A673 (cell line): ENCODE results near the gene GALNTL6. TPM values are rescaled to one million over a fixed set of nuclear protein-coding genes. Genes with fewer than 3 reads are reported as not detected.

Experiments used
- BruUV-seq: library from RNA; stranded (reverse); fragments of 400-500 nt; replicated peaks from 2 replicates; lab custom pipeline; 2021; lab: Mats Ljungman, UMichigan
- CTCF ChIA-PET: fragments of 300-600 bp; sonication (Branson Sonifier 250); formaldehyde crosslinking; loops from one replicate; lab custom pipeline; 2022; ENCODE audit warnings: antibody characterized with exemption; lab: Charles Lee
- POLR2A ChIA-PET: fragments of 300-600 bp; sonication (Branson Sonifier 250); formaldehyde crosslinking; loops from one replicate; lab custom pipeline; 2022; ENCODE audit warnings: antibody characterized with exemption; ENCODE audit not compliant: low non-redundant PET; lab: Charles Lee
- DNase-seq: peaks from one replicate; pipeline ENCODE4 v3.0.0-alpha.2; 2015; ENCODE audit warnings: low spot score
- H3K27ac ChIP-seq: fragments of 200-600 bp; sonication (generic); 2 replicates; pipeline ENCODE4 v1.5.1; 2016; ENCODE audit warnings: mixed run types, low read depth, mild to moderate bottlenecking, mixed read lengths, antibody characterized with exemption, low read length; ENCODE audit not compliant: poor library complexity, severe bottlenecking
- H3K27me3 ChIP-seq: fragments of 200-600 bp; sonication (generic); replicated peaks from 2 replicates; pipeline ENCODE4 v1.6.1; 2017; ENCODE audit warnings: mixed run types, low read depth, mild to moderate bottlenecking, mixed read lengths, antibody characterized with exemption, low read length; ENCODE audit not compliant: insufficient read depth, poor library complexity
- H3K36me3 ChIP-seq: fragments of 200-600 bp; sonication (generic); 2 replicates; pipeline ENCODE4 v1.6.1; 2016; ENCODE audit warnings: mixed run types, mild to moderate bottlenecking, mixed read lengths, antibody characterized with exemption, low read length; ENCODE audit not compliant: insufficient read depth, poor library complexity, severe bottlenecking
- H3K4me1 ChIP-seq: fragments of 200-600 bp; sonication (generic); 2 replicates; pipeline ENCODE4 v1.6.1; 2017; ENCODE audit warnings: mixed run types, mild to moderate bottlenecking, mixed read lengths, antibody characterized with exemption, low read length; ENCODE audit not compliant: insufficient read depth, poor library complexity, severe bottlenecking
- H3K4me3 ChIP-seq: fragments of 200-600 bp; sonication (generic); 2 replicates; pipeline ENCODE4 v1.5.1; 2016; ENCODE audit warnings: low read depth, mixed run types, mild to moderate bottlenecking, mixed read lengths, low read length; ENCODE audit not compliant: poor library complexity, severe bottlenecking
- H3K9me3 ChIP-seq: fragments of 200-600 bp; sonication (generic); 2 replicates; pipeline ENCODE4 v1.6.1; 2016; ENCODE audit warnings: mixed run types, low read depth, mild to moderate bottlenecking, mixed read lengths, antibody characterized with exemption, low read length; ENCODE audit not compliant: poor library complexity, severe bottlenecking
- EZH2 ChIP-seq: fragments of 200-600 bp; sonication (generic); IDR thresholded peaks from 2 replicates; pipeline ENCODE4 v1.6.1; 2017; ENCODE audit warnings: borderline replicate concordance, low read depth, mild to moderate bottlenecking, mixed read lengths, antibody characterized with exemption, low read length; ENCODE audit not compliant: poor library complexity, severe bottlenecking
- intact Hi-C: fragments of 100-400 bp; cut with micrococcal nuclease; formaldehyde crosslinking; loops from one replicate; pipeline ENCODE4 v1.10.0; 2022; ENCODE audit not compliant: unreplicated experiment
- total RNA-seq: library from RNA; stranded (reverse); gene quantifications from 2 replicates; pipeline ENCODE4 v1.2.3, GENCODE V29; 2021
- TF ChIP-seq, protein P1 (sequence below): fragments of 300-800, 200-600 bp; sonication (generic); conservative IDR thresholded peaks from 2 replicates; pipeline ENCODE4 v1.5.1; 2017; ENCODE audit warnings: low read depth, mild to moderate bottlenecking, antibody characterized with exemption, low read length, moderate library complexity, mixed read lengths

The GALNTL6 gene
- total RNA-seq, 1 experiment from 2014 or later, result 0.30 TPM

DNA sequence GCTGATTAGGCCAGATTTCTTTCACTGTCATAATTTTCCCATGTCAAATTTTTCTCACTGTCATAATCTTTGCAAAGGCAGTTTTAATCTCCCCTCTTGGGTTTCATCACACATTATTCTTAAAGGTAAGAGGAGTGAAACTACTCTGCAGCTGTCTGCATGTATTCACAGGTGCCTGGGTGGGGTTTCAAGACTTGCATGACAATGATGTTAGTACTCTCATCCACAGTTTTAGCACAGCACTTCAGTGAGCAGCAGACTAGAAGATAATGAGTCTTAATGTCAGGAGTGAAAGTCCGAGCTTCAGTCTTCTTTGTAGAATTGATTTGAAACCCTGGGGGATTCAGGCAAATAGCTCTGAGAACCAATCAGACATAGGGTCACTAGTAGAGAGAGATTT is 1172.9 kb downstream of the GALNTL6 start:
- ChIA-PET POLR2A (no interaction called here), CTCF (no interaction called here)
- no TSS peak for BruUV-seq
- DNase-seq, result no peak
- peaks cover 5% of the 10 kb centered on the region for H3K9me3 ChIP-seq
- peaks cover 7% of the 10 kb centered on the region for H3K4me1 ChIP-seq
- no peaks in the 10 kb centered on the region for H3K27me3 ChIP-seq
- TF ChIP-seq, protein P1, sequence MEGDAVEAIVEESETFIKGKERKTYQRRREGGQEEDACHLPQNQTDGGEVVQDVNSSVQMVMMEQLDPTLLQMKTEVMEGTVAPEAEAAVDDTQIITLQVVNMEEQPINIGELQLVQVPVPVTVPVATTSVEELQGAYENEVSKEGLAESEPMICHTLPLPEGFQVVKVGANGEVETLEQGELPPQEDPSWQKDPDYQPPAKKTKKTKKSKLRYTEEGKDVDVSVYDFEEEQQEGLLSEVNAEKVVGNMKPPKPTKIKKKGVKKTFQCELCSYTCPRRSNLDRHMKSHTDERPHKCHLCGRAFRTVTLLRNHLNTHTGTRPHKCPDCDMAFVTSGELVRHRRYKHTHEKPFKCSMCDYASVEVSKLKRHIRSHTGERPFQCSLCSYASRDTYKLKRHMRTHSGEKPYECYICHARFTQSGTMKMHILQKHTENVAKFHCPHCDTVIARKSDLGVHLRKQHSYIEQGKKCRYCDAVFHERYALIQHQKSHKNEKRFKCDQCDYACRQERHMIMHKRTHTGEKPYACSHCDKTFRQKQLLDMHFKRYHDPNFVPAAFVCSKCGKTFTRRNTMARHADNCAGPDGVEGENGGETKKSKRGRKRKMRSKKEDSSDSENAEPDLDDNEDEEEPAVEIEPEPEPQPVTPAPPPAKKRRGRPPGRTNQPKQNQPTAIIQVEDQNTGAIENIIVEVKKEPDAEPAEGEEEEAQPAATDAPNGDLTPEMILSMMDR, result no peak
- TF ChIP-seq EZH2, result no peak
- H3K4me3 ChIP-seq, result no peak overlapping the region
- intact Hi-C loops, result no loop called here
- no peak overlapping the region for H3K27ac ChIP-seq
- no peaks in the 10 kb centered on the region for H3K36me3 ChIP-seq

DNA sequence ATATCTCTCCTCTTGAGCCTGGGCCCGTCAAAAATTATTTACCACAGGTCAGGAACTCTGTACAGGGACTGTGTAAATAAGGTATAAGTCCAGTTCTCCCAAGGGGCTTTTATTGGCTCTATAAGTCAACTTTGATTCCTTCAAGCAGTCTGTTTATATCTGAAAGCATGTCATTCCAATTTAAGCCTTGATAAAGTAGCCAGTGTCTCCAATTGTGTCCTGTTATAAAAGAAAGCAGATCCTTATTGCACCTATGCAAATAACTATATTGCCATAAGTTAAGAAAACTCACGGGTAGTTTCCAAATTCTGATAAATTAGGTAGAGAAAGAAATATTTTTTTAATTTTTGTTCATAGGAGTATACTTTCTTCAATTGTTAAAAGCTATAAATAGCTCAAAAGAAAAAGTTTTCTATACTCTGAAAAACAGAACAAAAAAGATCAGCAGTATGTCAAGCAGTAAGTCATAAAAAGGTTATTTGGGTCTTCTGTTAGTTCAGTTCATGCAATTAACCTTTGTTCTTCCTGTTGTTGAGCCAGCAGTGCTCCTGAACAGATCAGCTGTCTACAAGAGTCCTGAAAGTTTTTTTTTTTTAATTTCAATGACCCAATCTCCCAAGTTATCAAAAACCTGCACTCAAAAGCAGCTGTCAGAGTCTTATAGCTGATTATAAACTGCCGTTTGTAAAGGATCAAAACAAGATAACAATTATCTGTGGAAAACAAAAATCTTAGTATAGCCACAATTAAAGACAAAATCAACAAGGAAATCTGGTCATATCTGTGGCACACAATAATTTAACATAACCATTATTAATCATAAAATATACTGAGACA is 1177.0 kb downstream of the GALNTL6 start:
- no peak overlapping the region for H3K4me3 ChIP-seq
- BruUV-seq, result no TSS peak
- POLR2A ChIA-PET, result interaction anchor here (0.6 kb wide), 1 partner anchor 180 kb away, joined by 3 read pairs; no protein-coding TSS in a partner anchor
- CTCF ChIA-PET, result no interaction called here
- H3K4me1 ChIP-seq, result no peaks in the 10 kb centered on the region
- no peaks in the 10 kb centered on the region for H3K36me3 ChIP-seq
- intact Hi-C loops, result no loop called here
- H3K9me3 ChIP-seq, result peaks cover 5% of the 10 kb centered on the region
- DNase-seq, result no peak
- no peaks in the 10 kb centered on the region for H3K27me3 ChIP-seq
- H3K27ac ChIP-seq, result no peak overlapping the region
- TF ChIP-seq EZH2, result no peak
- TF ChIP-seq, protein P1, result no peak

DNA sequence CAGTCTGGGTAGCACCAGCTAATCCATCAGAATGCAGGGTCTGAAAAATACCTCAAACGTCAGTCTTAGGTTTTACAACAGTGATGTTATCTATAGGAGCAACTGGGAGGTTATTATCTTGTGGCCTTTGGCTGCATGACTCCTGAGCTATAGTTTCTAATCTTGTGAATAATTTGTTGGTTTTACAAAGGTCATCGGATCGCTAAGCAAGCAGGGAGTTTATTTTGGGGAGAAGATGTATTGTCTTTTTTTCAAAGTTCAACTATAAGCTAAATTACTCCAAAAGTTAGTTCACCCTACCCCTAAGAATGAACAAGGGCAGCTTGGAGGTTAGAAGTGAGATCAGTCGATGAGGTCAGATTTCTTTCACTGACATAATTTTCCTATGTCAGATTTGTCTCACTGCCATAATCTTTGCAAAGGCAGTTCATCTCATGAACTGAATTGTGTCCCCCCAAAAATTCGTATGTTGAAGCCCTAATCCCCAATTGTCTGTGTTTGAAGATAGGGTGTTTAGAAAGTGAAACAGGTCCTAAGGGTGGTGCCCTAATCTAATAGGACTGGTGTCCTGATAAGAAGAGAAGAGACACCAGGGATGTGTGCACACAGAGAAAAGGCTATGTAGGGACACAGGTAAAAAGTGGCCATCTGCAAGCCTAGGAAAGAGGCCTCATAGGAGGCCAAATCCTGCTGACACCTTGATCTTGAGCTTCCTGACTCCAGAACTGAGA is 1179.6 kb downstream of the GALNTL6 start:
- H3K27me3 ChIP-seq, result no peaks in the 10 kb centered on the region
- CTCF ChIA-PET, result no interaction called here
- H3K4me3 ChIP-seq, result no peak overlapping the region
- peaks cover 5% of the 10 kb centered on the region for H3K9me3 ChIP-seq
- H3K36me3 ChIP-seq, result no peaks in the 10 kb centered on the region
- no peak for TF ChIP-seq EZH2
- TF ChIP-seq, protein P1, result no peak
- intact Hi-C loops, result no loop called here
- H3K4me1 ChIP-seq, result peaks cover 2% of the 10 kb centered on the region
- DNase-seq, result no peak
- no TSS peak for BruUV-seq
- POLR2A ChIA-PET, result no interaction called here
- no peak overlapping the region for H3K27ac ChIP-seq
